GM21526 (cell line): Measurements from ENCODE around the gene PHLDA2.
"Not testable (repeated sequence)": the region's sequence is repeated elsewhere in the genome, so short reads cannot be mapped to it uniquely, and the experiment has no call there.

ENCODE experiments used
- ATAC-seq: cut with Tn5 transposase; IDR thresholded peaks from one replicate; pipeline ENCODE4 v1.9.1; 2021; ENCODE audit warnings: moderate library complexity; ENCODE audit not compliant: unreplicated experiment, low FRiP score

Gene PHLDA2

GRCh38 chr11:2916114-2916891 lies 12.9 kb downstream of the PHLDA2 start:
- ATAC-seq, result no peak

DNA sequence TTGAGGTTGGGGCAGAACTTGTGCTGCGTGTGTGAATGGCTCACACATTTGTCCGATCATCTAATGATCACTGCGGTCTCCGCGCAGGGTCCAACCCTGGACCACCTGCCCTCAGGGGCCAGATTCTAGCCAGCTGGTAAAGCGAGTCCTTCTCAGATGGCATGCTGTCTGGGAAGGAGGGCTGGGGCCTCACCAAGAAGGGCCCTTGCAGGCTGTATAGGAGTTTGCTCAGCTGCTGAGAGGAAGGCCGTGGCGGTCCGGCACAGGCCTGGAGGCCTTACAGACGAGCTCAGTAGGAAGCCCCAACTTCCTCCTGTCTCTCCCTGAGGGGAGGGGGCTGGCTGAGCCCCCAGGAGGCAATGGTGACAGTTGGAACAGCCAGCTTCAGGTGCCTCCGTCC lies 13.7 kb downstream of the PHLDA2 start:
- ATAC-seq, result no peak

GRCh38 chr11:2914455-2915195 lies 14.6 kb downstream of the PHLDA2 start:
- no peak for ATAC-seq

DNA sequence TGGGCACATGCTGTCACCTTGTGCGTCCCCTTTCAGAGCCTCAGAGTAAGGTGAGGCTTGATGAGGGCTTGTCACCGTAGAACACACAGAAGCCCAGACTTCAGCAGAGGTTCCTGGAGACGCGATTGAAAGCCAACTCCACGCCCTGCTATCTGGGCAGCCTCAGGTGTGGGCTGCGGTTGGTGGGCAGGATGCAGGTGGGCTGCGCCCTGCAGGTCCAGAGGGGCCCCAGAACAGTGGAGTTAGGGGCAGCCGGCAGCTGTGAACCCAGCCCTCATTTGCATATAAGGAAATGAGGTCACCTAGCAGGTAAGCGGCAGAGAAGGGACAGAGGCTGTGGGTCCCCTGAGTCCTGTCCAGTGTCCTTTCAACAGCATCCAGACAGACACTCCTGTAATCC lies 15.4 kb downstream of the PHLDA2 start:
- ATAC-seq, result no peak

- no peak for ATAC-seq
Measured at GRCh38 chr11:2913019-2913431, 16.2 kb downstream of the PHLDA2 start.

- ATAC-seq, result no peak
Measured at GRCh38 chr11:2912498-2912897, 16.7 kb downstream of the PHLDA2 start.

GRCh38 chr11:2911785-2912391 lies 17.3 kb downstream of the PHLDA2 start:
- ATAC-seq, result no peak

- no peak for ATAC-seq
Measured at GRCh38 chr11:2911088-2911784, 18.0 kb downstream of the PHLDA2 start.

DNA sequence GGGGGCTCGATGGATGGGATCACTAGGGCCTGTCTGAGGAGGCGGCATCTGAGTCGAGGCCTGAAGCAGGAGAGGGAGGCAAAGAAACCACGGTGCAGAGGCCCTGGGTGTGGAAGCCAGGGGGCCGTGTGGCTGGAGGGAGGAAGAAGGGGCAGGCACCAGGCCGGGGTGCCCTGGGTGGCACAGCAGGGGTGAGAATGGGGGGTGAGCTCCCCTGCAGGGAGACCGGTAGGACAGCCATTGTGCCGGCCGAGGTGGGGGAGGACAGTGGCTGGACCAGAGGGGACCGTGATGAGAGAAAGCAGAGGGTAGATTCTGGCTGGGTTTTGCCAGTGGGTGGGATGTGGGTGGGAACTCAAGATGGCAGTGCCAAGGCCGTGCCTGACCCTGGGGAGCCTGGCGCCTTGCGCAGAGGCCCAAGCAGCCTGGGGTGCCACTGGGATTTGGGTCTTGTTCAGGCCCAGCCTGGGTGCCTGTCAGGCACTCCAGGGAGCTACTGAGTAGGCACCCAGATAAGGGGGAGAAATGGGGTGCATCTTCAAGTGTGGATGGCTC lies 18.7 kb downstream of the PHLDA2 start:
- ATAC-seq, result no peak

DNA sequence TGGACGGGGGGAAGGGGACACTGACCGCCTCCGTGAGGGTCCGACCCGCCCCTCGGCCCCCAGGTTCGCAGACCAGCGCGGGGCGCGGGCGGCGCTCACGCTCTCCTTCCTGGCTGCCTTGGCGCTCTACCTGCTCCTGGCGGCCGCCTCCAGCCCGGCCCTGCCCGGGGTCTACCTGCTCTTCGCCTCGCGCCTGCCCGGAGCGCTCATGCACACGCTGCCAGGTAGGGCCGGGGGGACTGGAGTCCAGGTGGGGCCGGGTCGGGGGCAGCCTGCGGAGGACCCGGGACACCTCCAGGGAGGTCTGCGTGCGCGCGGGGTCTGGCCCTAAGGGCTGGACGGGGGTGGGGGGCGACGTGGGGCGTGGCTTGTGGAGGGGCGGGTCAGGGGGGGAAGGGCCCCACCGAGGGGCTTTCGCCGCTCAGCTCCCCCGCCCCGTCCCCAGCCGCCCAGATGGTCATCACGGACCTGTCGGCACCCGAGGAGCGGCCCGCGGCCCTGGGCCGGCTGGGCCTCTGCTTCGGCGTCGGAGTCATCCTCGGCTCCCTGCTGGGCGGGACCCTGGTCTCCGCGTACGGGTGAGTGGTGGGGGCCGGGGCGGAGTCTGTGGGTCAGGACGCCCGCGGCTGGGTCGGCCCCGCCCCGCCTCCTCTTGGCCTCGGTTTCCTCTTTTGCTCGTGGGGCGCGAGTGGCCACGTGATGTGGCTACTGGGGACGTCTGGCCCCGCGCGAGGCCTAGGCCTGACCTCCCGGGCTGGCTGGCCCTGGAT lies 19.9 kb downstream of the PHLDA2 start:
- ATAC-seq, result no peak

- ATAC-seq, result no peak
Measured at GRCh38 chr11:2908130-2908529, 21.1 kb downstream of the PHLDA2 start.

DNA sequence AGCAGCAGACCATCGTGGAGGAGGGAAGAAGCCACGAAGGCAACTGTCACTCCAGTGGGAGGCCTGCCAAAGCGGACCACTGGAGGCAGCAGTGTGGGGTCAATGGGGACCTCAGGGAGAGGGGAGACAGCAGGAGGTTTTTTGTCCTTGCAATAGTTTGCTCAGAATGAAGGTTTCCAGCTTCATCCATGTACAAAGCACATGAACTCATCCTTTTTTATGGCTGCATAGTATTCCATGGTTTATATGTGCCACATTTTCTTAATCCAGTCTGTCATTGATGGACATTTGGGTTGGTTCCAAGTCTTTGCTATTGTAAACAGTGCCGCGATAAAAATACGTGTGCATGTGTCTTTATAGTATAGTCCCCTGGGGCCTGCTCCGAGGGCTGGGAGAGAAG lies 23.9 kb downstream of the PHLDA2 start:
- not testable (repeated sequence) for ATAC-seq

DNA sequence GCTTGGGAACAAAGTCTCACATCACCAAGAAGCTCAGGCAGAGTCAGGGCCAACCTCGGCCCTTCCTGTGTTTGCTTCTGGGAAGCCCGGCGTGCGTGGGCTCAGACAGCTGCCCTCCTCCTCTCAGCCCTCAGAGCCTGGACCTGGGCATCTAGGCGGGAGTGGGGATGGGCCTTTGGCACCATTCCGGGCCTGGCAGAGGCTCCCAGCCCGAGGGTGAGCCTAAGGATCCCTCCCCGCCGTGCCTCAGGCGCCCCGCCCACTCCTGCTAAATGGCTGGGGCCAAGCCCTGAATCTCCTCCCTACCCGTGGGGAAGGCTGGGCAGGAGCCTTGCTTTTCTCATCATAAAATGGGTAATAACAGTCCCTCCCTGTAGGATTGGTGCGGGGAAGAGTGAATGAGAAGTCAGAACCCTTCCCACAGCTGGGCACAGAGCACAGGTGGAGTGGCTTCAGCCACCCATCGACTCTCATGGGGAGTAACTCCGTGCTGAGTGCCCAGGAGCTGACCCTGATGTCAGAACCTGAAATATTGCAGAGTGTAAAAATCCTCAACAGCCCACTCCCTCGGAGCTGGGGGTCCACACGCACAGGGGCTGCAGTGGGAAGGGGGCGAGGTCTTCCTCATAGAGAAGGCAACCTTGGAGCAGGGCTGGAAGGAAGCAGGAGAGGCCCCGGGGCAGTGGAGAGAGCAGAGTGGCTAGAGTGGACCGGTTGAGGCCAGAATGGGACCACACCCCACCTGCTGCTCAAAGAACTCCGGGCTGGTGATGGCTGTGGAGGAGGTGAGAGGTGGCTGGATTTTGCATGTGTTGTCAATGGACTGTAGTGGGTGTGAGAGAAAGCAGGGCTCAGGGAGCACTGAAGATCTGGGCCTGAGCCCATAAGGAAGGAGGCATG lies 24.8 kb downstream of the PHLDA2 start:
- no peak for ATAC-seq

DNA sequence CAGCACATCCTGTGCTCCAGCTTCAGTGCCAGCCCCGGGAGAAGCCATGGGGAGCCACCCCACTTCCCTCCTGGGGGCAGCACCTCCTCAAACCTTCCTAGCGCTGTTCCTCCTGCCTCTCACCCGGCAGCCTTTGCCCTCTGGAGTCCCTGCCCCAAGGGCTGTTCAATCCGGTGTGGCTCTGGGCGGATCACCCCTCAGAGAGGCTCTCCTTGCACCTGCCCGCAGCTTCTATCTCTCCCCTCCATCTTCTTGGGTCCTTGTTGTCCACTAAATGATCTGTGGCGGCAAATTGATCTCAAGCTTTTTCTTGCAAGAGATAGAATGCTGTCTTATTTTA lies 25.6 kb downstream of the PHLDA2 start:
- ATAC-seq, result no peak

- no peak for ATAC-seq
Measured at GRCh38 chr11:2902784-2903671, 26.2 kb downstream of the PHLDA2 start.

DNA sequence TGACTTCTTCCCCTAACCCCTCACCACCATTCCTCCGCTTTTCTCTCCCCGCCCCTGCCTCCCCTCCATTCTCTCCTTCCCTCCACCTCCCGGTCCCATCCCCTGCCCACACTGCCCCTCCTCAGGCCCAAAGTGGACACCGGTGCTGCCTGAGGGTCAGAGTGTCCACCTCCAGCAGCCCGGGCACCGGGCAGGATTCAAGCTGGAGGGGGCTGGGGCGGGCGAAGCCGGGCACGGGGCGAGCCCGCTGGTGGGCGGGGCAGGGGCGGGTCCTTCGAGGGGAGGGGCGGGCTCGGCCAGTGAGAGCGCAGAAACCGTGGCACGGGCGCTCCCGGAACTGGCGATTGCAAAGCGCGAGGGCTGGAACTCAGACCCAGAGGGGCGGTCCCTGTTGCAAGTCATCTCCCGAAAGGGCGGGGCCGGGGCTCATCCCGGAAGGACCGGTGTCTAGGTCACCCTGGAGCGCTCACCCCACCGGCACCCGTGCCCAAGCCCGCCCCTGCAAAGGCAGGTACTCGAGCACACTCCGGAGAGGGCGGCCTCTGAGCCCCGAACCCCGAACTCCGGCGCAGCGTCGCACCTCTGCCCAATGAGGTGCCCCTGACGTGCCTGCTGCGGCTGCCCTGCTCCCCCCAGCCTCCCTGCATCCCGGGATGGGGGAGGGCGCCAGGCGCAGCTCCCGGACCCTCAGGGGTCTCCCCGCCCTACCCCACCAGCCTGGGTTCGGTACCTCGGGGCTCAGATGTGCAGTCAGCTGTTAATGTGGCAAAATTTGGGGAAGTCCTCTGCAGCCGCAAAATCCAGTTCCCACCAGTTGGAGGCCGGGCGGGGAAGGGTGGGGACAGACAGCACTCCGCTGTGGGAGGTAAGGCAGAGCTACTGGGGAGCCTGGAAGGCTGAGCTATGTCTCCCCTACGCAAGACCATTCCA lies 27.1 kb downstream of the PHLDA2 start:
- ATAC-seq, result peak; percentile 94

GRCh38 chr11:2901196-2901796 lies 27.9 kb downstream of the PHLDA2 start:
- no peak for ATAC-seq
